Pancreas (tissue), 10 donors: ENCODE results near the gene SERPINB1. TPM values are rescaled to one million over a fixed set of nuclear protein-coding genes. Genes with fewer than 3 reads are reported as not detected.

ENCODE experiments used
- ATAC-seq, 4 donors: fragments of 200-7000 bp; cut with Tn5 transposase; one replicate each; pipeline versions ENCODE4 v1.8.0 to v1.9.1; 2020; ENCODE audit warnings: mild to moderate bottlenecking in 4 of 4, moderate library complexity in 4 of 4
- DNase-seq, 6 donors: peaks; one replicate each; pipeline ENCODE4 v3.0.0-alpha.2; 2020
- FAIRE-seq: peaks from 2 replicates; lab custom pipeline; 2012; peaks lifted over from hg19 to GRCh38; lab: Jason Lieb, UNC
- H3K27ac ChIP-seq, 4 donors: fragments of 200-600 bp; sonication (generic); 1 replicate in 3 of 4; 2 replicates in 1 of 4; pipeline versions ENCODE4 v1.5.0 to v1.8.0; 2020
- H3K27me3 ChIP-seq, 4 donors: fragments of 200-600 bp; one replicate each; pipeline ENCODE4 v1.8.0; 2021
- H3K36me3 ChIP-seq, 3 donors: fragments of 200-600 bp; sonication (generic) in 1 of 3; one replicate each; pipeline versions ENCODE4 v1.5.0 to v1.8.0; 2020 to 2021
- H3K4me1 ChIP-seq, 3 donors: fragments of 200-600 bp; one replicate each; pipeline ENCODE4 v1.8.0; 2021
- H3K4me3 ChIP-seq, 4 donors: fragments of 200-600 bp; sonication (generic) in 2 of 4; one replicate each; pipeline versions ENCODE4 v1.5.0 to v1.8.0; 2020 to 2021
- H3K9me3 ChIP-seq, 4 donors: fragments of 200-600 bp; one replicate each; pipeline ENCODE4 v1.8.0; 2021
- WGBS, 2 donors: extraction: QIAGEN DNeasy Blood & Tissue Kit; methylation state at CpG; one replicate each; pipeline ENCODE4 v1.1.7; 2013; 5-methylcytosine and 5-hydroxymethylcytosine counted together
- intact Hi-C, 3 donors: fragments of 100-400 bp; cut with DNase I; formaldehyde crosslinking; loops; one replicate each; pipeline versions ENCODE4 v1.11.1 to v1.14.2; 2022
- polyA plus RNA-seq, 2 donors: library from polyadenylated mRNA; stranded (reverse); fragments of 200-250 nt; gene quantifications; one replicate each; pipeline ENCODE4 v1.2.3, GENCODE V29; 2013
- total RNA-seq, 6 donors: library from RNA; stranded (reverse); fragmentation: NEBNext Ultra II Directional in 4 of 6; extraction: Animal tissue kit (Norgen Biotek cat#: 25700) in 4 of 6; gene quantifications; one replicate each; pipeline versions ENCODE4 v1.2.1 to v1.2.4, GENCODE V29; 2021 to 2023
- TF ChIP-seq, protein P1 (sequence below), 4 donors: fragments of 200-600 bp; sonication (generic) in 3 of 4; IDR thresholded peaks; one replicate each; pipeline versions ENCODE4 v1.5.0 to v1.8.0; 2021; ENCODE audit warnings: antibody characterized with exemption in 4 of 4
- donor health status: healthy with polysubstance abuse.
- donor health status: DM: no; HTN: no; CAD: no; lungs with moderate emphysema.
- donor health status: DM: no; HTN: no; CAD: no.
- donor health status: control.
- donor health status: control.
- donor health status: Bipolar disorder and iron deficiency.
- donor health status: DM: yes; HTN: yes; CAD: no.
- donor health status: DM: no; HTN: no; CAD: no.
- donor health status: DM: no; HTN: no; CAD: no.
- donor health status: DM: yes; HTN: yes; CAD: no.

SERPINB1 gene
- total RNA-seq = 100 to 1,000 TPM in 5 of 6 donors, 10 to 100 TPM in 1; 94.1 to 285 (median 190) TPM
- polyA plus RNA-seq = 10 to 100 TPM; 68.1 to 75.8 TPM

DNA sequence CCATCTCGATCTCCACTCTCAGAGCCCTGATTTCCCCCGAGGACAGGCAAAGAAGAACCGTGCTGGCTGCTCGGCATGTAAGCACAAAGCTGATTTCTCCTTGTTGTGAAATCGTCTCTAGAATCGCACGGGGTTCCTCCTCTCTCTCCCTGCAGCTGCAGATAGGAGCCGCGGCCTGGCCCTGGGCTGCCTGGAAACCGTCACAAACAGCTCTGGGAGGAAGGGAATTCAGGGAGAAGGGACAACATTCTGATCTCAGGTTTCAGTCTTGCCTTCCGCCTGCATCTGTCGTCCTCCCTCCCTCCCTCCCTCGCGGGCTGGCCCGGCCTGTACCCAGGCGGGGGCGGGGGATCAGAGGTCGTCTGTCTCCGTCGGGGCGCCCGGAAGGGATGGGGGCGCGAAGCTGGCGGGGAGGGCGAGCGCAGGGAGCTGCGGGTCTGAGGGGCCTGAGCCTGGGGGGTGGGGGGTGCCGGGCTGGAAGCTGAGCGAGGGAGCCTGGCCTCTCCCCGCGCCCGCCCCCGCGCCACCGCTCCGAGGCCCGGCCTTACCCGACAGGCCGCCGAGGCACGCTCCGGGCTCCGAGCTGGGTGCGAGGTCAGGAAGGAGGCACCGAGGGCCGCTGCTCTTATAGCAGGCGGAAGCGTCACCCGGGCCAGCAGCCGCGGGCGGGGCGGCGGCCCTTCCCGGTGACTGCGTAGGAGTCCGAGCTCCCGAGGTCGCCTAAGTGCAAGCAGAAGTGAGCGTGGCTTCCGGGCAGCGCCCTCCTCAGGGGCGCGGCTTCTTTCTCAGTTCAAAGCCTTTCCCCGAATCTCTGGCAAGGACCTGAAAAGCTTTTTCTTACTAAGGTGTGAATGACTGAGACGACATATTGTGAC lies at the start of gene SERPINB1:
SERPINB1 (minus strand) TSS at position 600 of the 875 bp plus-strand sequence. CDS start 1,277 bp downstream, outside the sequence.
- ATAC-seq = peak; percentile 76 to 86 (median 84)
- no peak for FAIRE-seq
- peak; percentile 91 to 96 (median 94) for DNase-seq
- Histone ChIP-seq H3K9me3 (no peaks in the 10 kb centered on the region), H3K36me3 (peaks cover 0 to 11% (median 0%) of the 10 kb centered on the region in 3 donors), H3K4me3 (peak within 1 kb of the TSS; percentile 33 to 61 (median 42)), H3K4me1 (peaks cover 0 to 33% (median 31%) of the 10 kb centered on the region in 3 donors), H3K27ac (peak within 1 kb of the TSS; percentile 96 to 98 (median 96)), H3K27me3 (no peaks in the 10 kb centered on the region)
- WGBS, 2 donors = 0 to 3% methylated on average over 30 to 67 of the region's 67 CpGs
- TF ChIP-seq, protein P1, sequence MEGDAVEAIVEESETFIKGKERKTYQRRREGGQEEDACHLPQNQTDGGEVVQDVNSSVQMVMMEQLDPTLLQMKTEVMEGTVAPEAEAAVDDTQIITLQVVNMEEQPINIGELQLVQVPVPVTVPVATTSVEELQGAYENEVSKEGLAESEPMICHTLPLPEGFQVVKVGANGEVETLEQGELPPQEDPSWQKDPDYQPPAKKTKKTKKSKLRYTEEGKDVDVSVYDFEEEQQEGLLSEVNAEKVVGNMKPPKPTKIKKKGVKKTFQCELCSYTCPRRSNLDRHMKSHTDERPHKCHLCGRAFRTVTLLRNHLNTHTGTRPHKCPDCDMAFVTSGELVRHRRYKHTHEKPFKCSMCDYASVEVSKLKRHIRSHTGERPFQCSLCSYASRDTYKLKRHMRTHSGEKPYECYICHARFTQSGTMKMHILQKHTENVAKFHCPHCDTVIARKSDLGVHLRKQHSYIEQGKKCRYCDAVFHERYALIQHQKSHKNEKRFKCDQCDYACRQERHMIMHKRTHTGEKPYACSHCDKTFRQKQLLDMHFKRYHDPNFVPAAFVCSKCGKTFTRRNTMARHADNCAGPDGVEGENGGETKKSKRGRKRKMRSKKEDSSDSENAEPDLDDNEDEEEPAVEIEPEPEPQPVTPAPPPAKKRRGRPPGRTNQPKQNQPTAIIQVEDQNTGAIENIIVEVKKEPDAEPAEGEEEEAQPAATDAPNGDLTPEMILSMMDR (IDR thresholded peaks at IDR 0.05) = no peak
- intact Hi-C loops = loop anchor here in 1 of 3 donors (5.0 to 10.0 kb wide), 3 partner anchors 54 to 213 kb away; no protein-coding TSS in a partner anchor

DNA sequence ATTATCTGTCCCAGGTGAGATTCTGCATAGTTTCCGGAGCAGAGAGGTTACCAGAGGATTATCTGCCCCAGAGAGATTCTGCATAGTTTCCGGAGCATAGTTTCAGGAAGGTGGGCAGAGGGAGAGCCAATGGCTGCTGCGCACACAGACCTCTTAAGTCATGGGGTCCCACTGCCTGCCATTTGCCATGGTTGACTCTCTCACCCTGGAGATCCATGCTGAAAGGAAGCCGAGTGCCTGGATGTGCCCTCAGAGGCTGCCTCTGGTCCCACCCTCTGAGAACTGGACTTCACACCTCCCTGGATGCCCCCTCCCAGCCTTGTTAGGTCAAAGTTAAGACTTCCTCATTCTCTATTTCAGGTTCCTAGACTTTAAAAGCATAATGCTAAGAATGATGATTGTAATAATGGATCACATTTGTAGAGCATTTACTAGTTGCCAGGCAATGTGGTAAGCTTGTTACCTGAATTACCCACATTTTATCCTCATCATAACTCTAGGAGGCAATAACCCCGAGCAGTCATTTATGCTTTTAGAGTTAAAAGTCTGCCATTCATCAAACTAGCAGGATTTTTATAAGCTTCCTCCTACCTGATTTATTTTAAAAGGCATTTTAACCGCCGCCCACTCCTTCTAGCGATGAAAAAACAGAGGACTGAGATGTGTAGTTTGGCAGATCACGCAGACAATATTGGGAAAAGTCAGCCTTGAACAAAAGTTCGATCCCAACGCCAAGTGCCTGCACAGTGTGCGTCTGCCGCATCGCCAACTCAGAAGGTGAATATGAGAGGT lies 49.5 kb upstream of the SERPINB1 start:
- Histone ChIP-seq H3K4me1 (no peaks in the 10 kb centered on the region), H3K4me3 (no peak overlapping the region), H3K9me3 (no peaks in the 10 kb centered on the region), H3K27me3 (no peaks in the 10 kb centered on the region), H3K36me3 (no peaks in the 10 kb centered on the region), H3K27ac (no peak overlapping the region)
- ATAC-seq (peak in 1 of 4 donors; percentile 29), DNase-seq (no peak), FAIRE-seq (no peak)
- TF ChIP-seq, protein P1 (IDR thresholded peaks at IDR 0.05) = no peak
- intact Hi-C loops = no loop called here
- 79 to 89% methylated on average over 14 of the region's 14 CpGs for WGBS, 2 donors

DNA sequence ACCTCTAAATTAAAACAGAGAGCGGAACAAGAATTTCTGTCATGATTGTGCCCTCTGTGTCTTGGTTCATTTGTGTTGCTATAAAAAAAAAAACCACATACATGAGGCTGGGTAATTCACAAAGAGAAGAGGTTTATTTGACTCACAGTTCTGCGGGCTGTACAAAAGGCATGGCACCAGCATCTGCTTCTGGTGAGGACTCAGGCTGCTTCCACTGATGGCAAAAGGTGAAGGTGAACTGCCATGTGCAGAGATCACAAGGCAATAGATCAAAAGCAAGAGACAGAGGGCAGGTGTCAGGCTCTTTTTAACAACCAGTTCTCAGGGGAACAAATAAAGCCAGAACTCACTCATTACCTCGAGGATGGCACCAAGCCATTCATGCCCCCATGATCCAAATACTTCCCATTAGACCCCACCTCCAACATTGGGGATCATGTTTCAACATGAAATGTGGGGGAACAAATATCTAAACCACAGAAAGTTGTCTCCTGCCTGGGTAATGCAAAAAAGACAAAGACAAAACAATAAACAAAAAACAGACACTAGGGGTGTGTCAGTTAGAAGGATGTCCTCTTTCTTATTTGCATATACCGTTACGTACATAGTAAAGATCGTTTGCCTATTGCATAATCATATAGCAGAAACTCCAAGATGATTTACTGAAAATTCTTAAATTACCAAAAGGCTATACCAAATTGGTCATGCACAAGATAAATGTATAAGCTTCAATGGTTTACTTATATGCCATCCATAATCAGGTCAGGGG lies 44.5 kb upstream of the SERPINB1 start:
- TF ChIP-seq, protein P1 (IDR thresholded peaks at IDR 0.05) = no peak
- Histone ChIP-seq H3K4me1 (no peaks in the 10 kb centered on the region), H3K4me3 (no peak overlapping the region), H3K9me3 (no peaks in the 10 kb centered on the region), H3K27me3 (no peaks in the 10 kb centered on the region), H3K27ac (no peak overlapping the region), H3K36me3 (no peaks in the 10 kb centered on the region)
- DNase-seq = no peak
- ATAC-seq = no peak
- no peak for FAIRE-seq
- 38 to 49% methylated on average over 6 of the region's 6 CpGs for whole genome bisulfite sequencing, 2 donors
- intact Hi-C loops = no loop called here

DNA sequence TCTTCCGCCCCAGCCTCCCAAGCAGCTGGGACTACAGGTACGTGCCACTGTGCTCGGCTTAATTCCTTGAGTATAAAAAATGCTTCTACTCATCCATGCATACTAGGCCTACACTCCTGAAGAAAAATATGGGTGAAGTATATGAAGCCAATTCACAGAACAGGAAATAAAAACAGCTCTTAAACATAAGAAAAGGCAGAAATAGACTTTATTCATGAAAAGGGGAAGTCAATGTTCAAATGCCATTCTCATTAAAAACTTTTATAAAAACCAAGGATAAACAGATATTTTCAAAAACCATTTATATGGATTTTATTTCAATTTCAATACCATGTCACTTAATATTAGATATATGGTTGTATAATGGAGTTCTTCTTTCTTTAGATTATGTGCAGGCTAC lies 43.1 kb upstream of the SERPINB1 start:
- intact Hi-C loops = no loop called here
- no peak for ATAC-seq
- 92 to 93% methylated on average over 3 of the region's 3 CpGs for WGBS, 2 donors
- TF ChIP-seq, protein P1 (IDR thresholded peaks at IDR 0.05) = no peak
- no peak for FAIRE-seq
- Histone ChIP-seq H3K36me3 (no peaks in the 10 kb centered on the region), H3K4me1 (no peaks in the 10 kb centered on the region), H3K9me3 (no peaks in the 10 kb centered on the region), H3K27me3 (no peaks in the 10 kb centered on the region), H3K4me3 (no peak overlapping the region), H3K27ac (no peak overlapping the region)
- no peak for DNase-seq
